Endometrium (tissue), 2 donors: ENCODE data around the gene MPRIP.
"Not testable (repeated sequence)": the region's sequence is repeated elsewhere in the genome, so short reads cannot be mapped to it uniquely, and the experiment has no call there.

Source experiments
- FAIRE-seq: peaks from 2 replicates; lab custom pipeline; 2012; peaks lifted over from hg19 to GRCh38; lab: Jason Lieb, UNC
- donor health status: control.
- donor health status: control.

MPRIP gene

DNA sequence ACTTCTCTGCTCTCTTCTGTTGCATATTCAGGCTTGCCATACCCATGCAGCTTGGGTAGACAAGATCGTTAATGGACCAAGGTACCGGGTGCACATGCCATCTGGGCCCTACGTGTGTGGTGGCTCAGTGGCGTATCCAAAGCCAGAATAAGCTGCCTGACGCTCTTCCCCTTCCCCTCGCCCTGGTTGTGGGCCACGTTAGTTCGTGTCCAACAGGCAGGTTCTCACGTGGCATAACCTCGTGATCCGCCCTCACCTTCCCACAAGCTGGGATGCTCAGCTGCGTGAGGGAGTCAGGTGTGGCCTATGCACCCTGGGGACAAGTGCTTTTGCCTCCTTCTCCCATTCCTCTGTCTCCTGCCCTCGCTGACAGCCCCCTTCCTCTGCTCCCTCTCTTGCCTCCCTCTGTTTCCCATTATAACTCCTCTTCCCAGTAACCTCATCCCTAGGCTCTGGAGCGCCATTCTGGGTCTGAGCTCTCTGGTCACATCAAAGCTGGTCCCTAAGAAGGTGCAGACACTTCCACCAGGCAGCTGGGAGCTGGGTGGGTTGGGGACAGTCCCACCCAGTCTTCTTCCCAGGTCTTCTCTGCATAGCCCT is 86.3 kb downstream of the MPRIP start:
- FAIRE-seq: no peak

- FAIRE-seq: no peak
Measured at GRCh38 chr17:17129466-17129865, 87.2 kb downstream of the MPRIP start.

GRCh38 chr17:17130077-17130844 is 88.0 kb downstream of the MPRIP start:
- no peak for FAIRE-seq

DNA sequence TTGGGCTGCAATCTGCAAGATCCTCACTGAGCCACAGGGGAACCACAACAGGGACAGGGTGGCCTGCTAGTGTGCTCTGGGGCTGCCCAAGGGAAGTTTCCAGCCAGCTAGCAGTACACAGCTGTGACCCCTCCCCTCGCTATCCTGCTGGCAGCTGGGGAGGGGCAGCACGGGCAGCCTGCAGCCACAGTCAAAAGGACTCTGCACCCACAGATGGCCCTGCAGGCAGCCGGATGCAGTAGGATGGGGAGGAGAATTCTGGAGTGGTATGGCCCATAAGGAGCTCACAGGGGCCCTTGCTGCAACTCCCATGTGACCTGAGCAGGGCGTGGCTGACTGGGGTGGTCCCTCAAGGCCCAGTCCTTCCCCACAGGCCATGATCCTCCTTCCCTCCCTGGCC is 89.6 kb downstream of the MPRIP start:
- no peak for FAIRE-seq

- FAIRE-seq: no peak
Measured at GRCh38 chr17:17132746-17133145, 90.5 kb downstream of the MPRIP start.

- FAIRE-seq: no peak
Measured at GRCh38 chr17:17134051-17134956, 92.0 kb downstream of the MPRIP start.

GRCh38 chr17:17134957-17135333 is 92.7 kb downstream of the MPRIP start:
- FAIRE-seq: no peak

DNA sequence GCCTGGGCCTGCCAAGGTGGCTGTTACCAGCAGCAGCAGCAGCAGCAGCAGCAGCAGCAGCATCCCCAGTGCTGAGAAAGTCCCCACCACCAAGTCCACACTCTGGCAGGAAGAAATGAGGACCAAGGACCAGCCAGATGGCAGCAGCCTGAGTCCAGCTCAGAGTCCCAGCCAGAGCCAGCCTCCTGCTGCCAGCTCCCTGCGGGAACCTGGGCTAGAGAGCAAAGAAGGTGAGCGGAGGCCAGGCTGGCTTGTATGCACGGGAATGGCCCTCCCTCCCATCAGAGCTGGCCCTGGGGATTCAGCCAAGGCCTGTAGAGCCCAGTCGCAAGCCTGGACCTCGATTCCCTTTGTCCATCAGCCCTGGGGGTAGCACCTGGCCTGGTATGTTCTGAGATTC is 94.0 kb downstream of the MPRIP start:
- not testable (repeated sequence) for FAIRE-seq

DNA sequence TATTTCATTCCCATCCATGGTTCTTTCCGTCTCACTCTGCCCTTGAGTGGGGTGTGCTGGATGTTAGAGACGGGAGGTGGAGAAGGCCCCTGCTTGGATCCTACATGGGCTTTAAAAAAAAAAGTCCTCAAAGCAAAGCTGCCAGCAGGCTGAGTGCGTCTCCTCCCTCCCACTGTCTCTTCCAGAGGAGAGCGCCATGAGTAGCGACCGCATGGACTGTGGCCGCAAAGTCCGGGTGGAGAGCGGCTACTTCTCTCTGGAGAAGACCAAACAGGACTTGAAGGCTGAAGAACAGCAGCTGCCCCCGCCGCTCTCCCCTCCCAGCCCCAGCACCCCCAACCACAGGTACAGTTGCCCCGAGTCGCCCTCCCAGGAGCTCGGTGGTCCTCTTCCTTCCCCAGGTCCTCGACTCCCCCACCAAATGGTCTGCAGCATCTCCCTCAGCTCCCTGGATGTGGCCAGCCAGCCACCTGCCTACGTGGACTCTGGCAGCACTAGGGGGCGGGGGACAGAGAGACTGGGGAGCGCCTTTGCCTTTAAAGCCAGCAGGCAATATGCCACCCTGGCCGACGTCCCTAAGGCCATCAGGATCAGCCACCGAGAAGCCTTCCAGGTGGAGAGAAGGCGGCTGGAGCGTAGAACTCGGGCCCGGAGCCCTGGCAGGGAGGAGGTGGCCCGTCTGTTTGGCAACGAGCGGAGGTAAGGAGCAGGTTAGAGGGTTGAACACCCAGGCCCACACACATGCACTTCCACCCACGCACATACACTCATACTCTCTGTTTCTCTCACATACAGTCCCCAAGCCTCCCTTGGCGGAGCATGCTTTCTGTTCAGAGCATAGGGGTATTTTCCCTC is 95.7 kb downstream of the MPRIP start:
- FAIRE-seq: no peak

DNA sequence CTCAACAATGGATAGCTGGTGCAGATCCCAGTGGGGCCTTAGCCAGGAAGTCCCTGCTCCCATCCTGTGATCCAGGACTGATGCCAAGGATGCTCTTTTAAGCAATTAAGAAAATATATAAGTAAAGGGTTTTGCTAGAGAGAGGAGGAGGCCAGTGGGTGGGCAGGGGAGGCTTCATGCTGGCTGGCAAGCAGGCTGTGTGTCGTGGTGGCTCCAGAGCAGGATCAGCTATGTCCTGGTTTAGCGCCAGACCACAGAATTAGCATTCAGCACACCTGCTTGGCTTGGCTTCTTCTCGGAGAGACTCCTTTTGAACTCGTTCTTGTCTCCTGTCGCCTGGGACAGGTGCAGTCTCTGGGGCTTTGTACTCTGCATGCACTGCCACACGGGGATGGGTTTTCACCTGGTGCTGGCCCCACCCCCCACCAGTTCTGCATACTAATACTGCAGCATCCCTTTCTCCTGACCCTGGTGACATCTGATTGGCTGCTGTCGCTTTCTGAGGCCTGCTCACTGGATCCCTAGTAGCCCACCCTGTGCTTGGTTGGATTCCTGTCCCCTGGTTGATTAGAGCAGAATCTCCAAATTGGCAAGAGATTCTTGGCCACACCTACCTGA is 97.8 kb downstream of the MPRIP start:
- no peak for FAIRE-seq

DNA sequence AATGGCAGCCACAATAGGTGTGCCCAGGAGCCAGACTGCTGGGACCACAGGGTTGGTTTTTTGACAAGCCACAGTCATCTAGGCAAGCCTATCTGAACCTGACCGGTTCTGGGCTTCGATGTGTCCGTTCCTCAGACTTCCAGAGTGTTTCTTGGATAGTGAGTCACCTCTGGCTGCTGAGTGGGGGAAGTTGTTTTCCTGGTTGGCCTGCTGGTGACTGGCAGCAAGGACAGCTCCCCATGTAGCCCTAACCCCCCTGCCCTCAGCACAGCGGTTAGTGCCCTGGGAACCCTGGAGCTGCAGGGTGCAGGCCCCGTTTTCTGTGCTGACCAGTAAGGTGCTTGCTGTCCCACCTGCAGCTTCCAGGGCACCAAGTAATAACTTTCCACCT is 98.3 kb downstream of the MPRIP start:
- no peak for FAIRE-seq

DNA sequence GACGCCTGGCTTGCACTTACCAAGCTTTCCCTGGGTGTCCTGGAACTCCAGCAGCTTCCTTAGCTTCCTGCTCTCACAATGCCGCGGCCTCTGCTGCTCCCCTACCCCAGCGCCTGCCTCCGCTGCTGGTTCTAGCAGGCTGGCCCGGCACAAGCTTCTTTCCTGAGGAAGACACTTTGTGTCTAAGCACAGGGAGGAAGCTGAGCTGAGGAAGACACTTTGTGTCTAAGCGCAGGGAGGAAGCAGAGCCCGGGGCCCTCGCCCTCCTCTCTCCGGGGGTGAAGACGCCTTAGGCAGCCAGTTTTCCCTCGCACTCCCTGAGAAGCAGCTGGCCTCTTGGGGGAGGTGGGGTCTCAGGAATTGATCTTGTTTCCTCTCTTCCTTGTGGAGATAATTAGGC is 99.0 kb downstream of the MPRIP start:
- FAIRE-seq: no peak

DNA sequence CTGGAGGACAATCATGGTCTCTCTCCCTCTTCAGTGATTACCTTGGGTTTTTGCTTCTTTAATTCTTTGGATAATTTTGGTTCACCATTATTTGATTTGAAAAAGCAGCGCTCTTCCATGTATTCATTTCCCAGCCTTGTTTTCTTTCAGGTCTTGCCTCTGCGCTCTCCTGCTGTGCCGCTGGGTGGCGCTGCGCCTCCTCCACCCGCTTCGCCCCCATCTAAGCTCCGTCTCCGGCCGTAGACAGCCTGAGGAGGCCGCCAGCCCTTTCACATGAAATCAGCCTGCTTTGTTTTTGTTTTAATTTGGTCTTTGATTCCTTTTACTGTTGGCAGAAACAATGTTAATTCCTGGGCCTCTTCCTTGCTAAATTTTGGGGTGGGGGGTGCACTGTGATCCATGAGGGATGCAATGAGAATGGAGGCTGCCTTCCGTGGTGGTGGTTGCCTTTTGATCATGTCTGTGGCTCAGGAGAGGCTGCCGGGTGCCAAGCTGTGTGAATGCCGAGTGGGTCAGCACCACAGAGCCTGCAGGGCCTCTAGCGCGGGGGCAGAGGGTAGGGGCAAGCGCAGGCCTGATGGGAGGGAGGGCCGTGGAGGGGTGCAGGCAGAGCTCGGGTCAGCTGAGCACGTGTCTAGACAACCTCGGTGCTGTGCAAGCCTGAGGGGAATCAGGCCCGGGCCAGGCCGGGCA is 99.7 kb downstream of the MPRIP start:
- no peak for FAIRE-seq

DNA sequence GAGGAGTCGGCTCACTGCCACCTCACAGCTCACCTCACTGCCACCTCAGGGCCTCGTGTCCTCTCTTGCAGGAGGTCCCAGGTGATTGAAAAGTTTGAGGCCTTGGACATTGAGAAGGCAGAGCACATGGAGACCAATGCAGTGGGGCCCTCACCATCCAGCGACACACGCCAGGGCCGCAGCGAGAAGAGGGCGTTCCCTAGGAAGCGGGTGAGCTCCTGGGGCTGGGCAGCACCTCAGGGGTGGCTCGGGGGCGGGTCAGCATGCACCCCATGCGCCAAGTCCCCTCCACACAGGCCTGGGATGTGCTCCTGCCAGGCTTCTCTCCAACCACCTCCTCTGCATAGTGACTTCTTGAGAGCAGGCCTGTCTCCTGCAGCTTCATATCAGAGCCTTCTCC is 100.3 kb downstream of the MPRIP start:
- no peak for FAIRE-seq

DNA sequence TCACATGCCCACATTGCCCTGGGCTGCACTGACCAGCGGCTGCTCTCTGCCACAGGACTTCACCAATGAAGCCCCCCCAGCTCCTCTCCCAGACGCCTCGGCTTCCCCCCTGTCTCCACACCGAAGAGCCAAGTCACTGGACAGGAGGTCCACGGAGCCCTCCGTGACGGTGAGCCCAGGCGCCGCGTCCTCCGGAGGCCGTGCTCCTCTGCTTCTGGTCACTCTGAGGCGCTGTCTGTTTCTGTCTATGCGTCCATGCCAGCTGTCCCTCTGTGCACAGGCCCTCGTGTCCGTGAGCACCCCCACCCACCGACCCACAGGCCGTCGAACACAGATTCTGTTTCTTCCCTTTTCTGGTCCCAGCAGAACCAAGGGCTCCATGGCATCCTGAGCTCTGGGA is 101.2 kb downstream of the MPRIP start:
- FAIRE-seq: no peak

GRCh38 chr17:17144061-17144460 is 101.8 kb downstream of the MPRIP start:
- FAIRE-seq: no peak

DNA sequence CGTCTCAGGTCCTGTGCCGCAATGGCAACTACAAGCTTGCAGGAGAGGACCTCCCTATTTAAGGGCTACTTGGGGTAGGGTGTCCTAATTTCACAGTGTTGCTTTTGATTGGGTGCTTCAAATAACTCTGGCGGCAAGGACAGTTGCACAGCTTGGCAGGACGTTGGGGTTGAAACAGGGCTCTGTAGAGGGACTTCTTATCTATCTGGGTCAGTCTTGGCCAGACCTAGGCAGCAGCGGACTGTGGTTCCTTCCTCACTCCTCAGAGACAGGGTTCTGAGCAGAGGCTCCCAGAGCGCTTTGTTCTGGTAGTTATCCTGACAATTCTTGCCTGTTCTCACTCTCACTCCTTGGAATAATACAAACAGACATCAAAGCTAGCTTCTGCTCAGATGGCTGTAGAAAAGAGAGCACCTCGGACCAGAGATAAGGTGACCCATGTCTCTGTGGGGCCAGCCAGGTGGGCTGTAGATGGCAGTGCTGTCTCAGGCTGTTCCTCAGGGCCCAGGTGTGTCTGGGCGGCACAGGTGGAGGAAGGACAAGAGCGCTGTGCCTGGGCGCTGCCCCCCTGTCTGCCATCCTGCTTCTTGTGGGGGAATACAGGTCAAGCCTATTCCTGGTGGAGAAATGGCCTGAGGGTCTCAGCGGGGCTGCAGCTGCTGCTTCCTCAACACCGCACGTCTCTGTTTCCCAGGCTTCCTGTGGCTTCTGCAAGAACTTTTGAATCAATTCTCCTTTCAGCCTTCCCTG is 102.8 kb downstream of the MPRIP start:
- FAIRE-seq: no peak

- FAIRE-seq: no peak
Measured at GRCh38 chr17:17146786-17147406, 104.6 kb downstream of the MPRIP start.

DNA sequence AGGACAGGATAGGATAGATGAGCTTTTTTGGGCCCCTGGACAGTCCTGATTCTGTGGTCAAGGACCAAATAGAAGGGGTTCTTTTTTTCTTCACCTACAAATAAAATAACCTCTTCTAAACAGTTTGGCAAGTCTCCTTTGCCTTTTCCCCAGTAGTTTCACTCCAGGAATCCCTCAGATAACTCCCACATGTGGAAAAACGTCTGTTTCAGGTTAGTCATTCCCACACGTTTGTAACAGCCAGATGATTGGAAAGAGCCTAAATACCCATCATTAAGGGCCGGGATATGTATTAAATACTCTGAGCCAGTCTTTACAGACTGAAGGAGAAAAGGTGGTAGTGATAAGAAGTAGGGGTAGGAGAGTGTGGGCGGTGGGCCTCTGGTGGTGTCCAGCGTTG is 105.6 kb downstream of the MPRIP start:
- no peak for FAIRE-seq
